NCI-H2029 (cell line): ENCODE measurements around the gene TRABD.

Experiments
- DNase-seq: peaks from one replicate; lab custom pipeline; 2025; lab: John Stamatoyannopoulos, UW

TRABD gene

DNA sequence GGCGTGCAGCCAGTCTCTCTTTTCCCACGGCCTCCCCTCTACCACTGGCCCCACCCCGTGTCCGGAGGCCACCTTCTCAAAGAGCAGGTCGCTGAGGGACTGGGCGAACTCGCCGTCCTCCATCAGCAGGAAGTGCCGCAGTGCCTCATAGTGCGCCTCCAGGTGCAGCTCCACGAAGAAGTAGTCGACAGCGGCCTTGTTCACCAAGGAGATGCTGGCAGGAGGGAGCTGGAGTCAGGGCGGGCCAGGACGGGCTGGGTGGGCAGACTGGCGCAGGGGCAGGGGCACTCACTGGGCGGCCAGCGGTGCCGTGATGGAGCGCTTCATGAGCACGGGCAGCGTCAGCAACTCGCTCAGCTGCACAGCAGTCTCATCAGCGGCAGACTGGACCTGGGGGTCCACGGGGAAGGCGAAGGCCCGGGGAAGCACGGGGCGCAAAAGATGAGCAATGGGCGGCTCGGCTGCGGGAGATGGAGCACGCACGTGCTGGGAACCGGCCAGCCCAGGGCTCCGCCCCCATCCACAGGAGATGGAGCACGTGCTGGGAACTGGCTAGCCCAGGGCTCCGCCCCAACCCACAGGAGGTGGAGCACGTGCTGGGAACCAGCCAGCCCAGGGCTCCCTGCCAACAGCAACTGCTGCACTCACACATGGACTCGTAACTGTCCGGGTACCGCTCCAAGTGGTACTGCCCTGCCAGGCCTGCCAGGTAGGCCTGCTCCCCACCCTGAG is 33.4 kb downstream of the TRABD start:
- peak; percentile 64 for DNase-seq

DNA sequence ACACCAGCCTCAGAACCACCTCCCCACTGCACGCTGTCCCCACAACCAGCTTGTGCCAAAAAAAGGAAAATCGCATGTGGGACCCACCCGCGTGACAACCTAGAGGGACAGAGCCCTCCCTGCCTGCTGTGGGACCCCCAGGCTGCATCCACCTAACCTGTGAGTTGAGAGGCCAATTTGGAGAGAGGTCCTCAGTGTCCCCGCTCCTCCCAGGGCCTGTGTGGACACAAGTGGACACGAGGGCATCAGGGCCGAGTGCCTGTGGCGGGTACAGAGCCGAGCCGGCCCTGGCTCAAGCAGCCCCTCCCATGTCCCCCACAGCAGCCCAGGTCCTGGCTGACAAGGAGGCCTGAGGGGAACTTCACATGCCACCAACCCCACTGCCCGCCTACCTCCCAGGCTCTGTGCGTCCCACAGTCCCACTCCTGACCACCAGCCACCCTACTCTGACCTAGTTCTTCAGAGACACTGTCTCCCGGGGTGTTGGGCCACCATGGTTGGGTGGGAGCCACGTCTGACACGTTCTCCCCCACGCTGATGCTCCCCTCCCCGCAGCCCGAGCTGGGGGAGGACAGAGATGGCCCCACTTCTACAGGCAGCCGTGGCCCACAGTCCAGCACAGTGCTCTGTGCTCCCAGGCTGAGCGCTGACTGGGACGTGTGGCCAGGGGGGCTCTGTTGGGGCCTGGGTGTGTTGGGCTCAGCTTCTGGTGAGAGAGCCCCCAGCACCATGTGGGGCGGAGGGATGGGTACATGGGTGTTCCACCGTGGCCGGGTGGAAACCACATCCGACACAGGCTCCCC is 34.3 kb downstream of the TRABD start:
- DNase-seq, result no peak

DNA sequence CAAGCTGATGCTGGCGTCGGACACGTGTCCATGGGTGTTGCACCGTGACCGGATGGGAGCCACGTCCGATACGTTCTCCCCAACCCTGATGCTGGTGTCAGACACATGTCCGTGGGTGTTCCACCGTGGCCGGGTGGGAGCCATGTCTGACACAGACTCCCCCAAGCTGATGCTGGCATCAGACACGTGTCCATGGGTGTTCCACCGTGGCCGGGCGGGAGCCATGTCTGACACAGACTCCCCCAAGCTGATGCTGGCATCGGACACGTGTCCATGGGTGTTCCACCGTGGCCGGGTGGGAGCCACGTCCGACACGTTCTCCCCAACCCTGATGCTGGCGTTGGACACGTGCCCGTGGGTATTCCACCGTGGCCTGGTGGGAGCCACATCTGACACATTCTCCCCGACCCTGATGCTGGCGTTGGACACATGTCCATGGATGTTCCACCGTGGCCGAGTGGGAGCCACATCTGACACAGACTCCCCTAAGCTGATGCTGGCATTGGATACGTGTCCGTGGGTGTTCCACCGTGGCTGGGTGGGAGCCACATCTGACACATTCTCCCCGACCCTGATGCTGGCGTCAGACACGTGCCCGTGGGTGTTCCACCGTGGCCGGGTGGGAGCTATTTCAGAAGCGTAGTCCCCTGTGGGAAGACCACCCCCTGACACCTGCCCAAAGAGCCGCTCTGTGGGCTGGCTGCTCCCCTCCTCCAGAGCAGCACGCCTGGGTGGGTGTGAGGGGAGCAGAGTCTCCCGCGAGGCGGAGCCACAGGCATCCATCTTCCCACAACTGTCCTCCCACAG is 35.1 kb downstream of the TRABD start:
- no peak for DNase-seq

DNA sequence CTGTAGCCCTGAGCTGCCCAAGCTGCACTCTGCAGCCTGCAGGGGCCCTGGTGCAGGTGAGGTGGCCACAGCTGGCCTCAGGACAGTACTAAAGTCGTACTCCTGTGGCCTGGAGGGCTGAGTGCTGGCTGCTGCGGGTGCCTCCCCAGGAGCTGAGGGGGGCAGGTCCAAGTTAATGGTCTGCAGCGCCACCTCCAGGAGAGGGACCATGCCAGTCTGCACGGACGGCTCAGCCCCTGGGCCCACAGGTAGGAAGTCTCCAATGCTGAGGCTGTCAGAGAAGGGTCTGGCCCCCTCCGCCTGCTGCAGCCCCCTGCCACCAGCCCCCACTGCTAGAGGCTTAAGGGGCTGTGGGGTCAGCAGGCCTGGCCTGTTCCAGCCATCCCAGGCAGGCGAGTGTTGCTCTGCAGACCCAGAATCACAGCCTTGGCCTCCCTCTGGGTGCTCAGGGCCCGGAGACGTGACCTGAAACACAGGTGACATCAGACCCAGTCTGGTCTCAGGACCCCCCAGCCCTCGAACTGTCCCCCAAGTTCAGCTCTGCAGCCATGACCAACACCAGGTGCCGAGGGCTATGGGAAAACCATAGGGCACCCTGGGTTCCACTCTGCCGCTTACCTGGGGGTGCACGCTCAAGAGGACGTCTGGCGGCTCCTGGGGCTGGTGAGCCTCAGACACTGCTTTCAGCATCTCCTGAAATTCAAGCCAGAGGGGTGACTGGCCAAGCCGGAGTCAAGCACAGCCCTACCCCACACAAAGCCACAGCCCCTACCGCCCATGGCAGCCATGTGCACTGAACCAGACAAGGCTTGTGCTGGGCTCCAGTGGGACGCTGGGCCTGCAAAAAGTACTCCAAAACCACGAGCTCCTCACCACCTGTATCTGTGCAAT is 35.9 kb downstream of the TRABD start:
- DNase-seq, result no peak

DNA sequence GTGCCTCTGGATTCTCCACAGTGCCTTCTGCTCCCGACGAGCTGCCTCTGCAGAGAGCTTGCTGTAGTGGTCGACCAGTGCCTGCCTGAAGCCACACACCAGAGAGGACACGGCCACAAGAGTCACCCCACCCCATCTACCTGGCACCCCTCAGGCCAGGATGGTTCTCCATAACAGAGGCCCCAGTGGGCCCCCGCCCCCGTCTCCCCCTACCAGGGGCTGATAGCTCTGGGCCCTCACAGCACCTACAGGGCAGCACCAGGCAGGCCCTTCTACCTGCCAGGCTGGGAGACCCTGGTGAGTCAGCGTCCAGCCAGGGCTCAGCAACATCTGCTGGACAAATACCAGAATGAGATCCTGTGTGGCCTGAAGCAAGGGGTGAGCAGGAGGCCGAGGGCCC is 36.8 kb downstream of the TRABD start:
- no peak for DNase-seq

DNA sequence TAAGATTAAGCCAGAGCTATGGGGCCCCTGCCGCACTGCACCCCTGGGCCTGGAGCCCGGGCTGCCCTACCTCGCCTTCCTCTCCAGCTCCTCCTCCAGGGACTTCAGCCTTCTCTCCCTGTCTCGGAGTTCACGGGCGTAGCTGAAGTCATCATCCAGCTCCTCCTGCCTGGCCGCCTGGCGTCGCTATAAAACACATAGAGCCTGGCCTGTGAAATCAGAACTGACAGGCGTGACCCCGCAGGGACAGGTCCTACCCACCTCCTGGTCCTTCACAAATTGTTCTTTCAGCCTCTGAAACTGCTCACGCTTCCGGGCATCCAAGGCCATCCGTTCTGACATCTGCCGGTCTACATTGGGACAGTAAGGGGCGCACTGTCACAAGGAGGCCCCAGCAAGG is 38.4 kb downstream of the TRABD start:
- no peak for DNase-seq

DNA sequence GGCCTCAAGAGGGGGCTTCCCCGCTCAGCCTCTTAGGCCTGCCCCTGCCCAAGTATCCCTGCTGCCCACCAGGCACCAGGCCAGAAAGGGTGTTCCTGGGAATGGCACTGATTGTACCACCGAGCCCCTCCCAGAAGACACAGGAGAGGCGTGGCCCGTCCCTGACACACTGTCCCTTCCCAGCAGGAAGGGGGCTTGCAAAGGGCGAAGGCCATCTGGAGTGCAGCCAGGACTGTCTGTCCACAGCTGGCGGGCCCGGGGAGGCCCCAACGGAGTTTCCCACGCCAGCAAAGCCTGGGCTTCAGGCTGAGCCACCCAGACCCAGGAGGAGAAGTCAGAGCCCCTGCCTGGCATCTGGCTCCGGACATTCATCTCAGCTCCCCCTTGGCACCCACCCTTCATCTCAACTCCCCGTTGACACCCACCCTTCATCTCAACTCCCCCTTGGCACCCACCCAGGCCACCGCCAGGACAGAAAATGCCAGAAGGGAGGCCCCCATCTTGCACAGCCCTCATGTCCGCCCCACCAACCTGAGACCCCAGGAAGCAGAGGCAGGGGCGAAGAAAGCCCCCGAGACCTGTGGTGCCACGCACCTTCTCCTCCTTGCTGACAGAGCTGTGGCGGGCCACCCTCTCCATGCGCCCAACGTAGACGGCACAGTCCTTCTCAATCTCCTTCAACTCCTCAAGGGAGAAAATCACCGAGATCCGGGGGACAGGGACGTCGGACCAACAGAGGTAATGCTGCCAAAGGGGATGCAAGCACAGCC is 39.7 kb downstream of the TRABD start:
- no peak for DNase-seq

DNA sequence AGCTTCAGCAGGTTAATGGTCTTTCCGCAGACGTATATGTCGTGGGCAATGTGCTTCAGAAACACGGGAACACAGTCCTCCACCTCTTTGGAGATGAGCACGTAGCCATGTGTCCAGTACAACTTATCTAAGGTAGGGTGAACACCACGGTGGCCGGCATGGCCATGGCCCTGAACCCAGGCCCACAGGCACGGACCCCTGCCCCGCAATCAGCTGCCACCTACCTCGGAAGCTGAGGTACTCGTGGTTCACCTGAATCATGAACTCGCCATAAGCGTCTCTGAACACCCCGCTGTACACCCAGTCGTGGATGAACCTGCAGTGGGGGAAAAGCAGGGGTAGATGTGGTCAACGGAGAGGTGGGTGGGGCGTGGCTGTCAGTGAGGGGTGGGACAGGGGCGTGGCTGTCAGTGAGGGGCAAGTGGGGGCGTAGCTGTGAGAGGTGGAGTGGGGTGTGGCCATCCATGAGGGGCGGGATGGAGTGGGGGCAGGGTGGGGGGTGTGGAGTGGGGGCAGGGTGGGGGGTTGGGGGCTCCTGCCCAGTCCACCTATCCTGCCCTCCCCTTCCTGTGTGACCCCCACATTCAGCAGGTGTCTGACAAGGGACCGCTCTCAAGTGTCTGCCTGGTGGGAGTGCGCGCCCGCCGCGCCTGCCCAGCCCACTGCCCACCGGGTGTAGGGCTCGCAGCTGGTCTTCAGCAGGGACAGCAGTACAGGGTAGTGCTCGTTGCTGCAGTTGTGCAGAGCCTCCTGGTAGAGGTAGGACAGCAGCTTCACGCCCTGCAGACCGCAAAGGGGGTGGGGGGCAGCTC is 40.6 kb downstream of the TRABD start:
- DNase-seq, result no peak

DNA sequence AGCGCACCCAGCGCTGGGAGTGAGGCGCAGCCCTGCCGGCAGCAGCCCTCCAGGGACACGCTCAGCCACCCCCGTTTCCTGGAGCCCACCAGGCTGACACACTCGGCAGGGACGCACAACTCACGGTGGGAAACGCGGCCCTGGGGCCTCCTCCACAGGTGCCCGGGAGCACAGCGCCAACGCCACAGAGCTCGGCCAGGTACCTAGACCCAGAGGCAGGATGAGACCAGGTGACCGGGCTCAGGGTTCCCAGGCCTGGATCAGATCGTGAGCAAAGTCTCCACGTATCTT is 41.1 kb downstream of the TRABD start:
- DNase-seq, result no peak

DNA sequence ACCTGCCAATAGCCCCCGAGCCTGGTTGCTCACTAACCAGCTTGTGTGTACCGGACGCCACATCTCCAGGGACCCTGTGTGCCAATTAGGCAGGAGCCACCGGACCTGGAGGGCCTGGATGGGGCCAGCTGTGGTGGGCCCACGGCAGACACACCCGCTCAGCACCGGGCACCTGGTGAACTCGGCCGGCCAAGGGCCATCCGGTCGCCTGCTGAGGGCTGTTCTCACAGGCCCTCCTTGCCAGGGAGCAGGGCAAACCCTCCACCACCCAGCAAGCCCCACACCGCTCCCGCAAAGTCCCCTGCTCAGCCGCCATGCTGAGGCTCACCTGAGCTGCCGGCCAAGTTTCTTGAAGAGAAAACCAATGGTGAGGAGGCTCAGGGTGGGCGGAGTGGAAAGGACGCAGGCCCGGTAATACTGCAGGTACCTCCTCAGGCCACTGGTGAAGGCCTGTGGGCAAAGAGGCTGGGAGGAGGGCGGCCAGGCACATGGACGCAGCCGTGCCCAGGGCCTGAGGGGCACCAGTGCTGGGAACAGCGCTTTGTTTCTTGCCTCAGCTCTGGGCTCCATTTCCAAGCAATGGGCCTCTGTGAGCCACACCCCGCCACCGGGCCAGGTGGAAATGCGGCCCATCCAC is 42.0 kb downstream of the TRABD start:
- no peak for DNase-seq

DNA sequence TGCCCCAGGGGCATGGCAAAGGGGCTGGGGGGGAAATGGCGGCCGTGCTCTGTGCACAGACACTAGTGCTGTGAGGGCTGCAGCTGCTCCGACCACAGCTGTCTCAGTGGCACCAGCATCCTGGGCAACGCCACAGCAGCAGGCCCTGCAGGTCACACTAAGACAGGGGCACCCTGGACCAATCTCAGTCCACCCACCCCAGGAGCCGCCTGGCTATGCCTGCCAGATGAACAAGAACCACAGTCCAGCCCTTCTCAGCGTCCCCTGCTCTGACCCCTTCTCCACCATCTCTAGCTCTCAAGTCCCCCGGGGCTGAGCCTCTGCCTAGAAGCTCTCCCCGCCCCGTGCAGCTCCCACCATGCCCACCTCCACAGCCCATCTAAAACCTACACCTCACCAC is 42.7 kb downstream of the TRABD start:
- DNase-seq, result no peak

DNA sequence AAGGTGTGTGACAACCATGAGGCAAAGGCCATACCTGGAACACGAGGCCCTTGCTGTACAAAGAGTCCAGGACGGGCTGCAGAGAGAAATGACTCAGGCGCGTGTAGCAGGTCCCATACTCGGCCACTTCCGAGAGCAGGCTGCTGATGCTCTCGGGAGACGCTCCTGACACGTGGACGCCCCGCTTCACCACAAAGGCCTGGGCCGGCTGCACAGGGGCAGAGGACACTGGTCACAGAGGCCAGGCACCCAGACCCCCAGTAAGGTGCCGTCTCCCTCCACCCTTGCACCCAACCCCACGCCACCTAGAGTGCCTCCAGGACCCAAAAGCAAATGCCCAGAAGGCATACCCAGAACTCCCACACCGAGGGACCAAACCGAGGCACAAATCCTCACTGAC is 43.7 kb downstream of the TRABD start:
- DNase-seq, result no peak

DNA sequence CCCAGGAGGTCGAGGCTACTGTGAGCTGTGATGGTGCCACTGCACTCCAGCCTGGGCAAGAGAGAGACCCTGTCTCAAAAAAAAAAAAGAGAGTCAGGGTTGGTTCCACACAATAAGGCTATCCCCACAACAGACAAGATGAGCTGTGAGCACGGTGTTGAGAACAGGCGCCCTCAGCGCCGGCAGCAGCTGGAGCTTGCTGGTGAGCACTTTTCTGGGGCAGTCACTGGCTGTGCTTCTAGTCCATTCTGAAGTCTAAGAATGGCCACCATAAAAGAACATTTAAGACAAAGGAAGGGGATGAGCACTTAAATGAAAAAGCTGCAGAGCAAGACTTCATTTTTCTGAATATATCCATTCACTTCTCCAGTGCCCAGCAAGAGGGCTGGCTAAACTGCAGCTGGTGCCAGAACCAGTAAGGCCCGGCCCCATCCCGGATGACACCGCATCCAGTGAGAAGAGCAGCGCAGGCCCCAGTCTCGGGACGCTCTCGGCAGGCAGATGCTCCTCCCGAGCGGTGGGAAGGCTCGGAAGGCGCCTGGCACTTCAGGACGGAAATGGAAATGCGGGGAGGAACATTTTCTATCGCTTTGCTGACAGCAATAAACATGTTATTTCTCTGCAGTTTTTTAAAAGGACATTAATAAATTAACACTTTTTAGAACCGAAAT is 46.9 kb downstream of the TRABD start:
- DNase-seq, result no peak

DNA sequence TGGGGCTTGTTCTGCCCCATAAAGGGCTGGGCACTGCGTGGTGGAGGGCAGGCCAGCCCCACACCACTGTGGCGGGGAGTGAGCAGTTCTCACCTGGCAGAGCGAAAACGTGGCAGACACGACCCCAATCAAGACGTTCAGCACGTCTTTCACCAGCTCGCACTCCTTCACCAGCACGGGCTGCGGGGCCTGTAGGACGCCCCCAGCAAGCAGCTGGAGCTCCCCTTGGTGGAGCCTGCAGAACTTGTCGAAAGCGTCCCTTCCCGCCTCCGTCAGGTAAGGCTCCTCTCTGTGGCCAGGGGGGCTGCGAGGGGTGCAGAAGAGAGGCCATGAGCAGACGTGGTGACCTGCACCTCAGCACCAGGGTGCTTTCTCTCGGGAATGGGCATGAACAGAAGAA is 47.5 kb downstream of the TRABD start:
- no peak for DNase-seq

DNA sequence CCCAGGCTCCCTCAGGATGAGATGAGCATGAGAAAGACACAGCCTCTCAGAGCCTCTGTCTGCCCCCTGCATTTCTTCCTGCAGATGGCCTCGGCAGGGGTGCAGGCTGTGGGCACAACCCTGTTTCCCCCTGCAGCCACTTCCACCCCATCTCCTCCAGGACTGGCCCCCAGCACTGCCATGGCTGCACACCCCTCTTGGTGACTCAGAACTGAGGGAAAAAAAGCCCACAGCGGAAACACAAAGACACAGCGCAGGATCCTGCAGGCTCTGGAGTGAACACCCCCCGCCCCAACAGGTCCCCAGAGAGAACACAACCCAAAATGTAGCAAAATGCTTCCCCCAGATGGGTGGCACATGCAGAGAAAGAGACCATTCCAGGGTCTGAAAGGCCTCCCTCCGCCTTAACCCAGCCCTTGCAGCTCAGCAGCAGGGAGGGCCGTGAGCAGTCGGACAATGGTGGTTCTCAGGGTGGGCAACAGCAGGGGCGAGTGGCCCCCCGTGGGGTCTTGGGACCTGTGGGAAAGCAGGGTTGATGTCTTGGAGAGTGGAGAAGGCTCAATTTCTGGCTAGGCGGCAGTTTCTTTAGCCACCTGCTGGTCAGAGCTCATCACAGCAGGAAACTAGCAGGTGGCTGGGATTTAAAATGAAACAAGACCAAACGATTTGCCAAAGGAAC is 51.2 kb downstream of the TRABD start:
- no peak for DNase-seq

DNA sequence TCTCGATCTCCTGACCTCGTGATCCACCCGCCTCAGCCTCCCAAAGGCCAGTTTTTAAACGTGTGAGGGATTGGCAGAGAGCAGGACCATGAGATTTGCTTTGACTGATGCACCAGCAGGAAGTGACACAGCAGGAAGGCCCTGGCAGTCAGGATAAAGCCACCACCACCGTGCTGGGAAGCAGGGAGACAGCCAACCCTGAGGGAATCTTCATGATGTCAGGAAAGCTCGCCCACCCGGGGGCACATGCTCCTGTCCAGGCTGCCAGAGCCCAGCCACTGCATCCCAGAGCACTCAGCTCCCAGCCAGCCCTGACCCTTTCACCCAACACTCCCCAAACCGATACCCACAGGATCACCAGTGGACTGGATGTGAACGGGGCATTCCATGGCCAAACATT is 53.0 kb downstream of the TRABD start:
- DNase-seq, result no peak

DNA sequence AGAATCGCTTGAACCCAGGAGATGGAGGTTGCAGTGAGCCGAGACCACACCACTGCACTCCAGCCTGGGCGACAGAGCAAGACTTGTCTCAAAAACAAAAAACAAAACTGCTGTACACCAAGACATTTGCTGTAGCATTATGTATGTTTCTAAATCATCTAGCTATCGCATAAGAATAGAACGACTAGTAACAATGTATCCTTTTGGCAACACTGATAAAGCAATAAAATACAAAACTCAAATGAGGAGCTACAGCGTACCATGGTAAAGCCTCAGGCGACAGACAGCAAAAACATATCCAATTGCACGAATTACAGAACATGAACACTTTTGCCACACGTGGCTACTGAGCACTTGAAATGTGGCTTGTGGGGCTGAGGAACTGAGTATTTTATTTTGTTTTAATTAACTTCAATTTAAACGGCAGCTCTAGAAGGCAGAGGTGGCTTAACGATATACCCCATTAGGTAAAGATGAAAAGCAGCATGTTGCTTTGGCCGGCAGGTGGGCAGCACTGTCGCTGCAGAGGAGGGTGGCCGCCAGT is 56.8 kb downstream of the TRABD start:
- no peak for DNase-seq

DNA sequence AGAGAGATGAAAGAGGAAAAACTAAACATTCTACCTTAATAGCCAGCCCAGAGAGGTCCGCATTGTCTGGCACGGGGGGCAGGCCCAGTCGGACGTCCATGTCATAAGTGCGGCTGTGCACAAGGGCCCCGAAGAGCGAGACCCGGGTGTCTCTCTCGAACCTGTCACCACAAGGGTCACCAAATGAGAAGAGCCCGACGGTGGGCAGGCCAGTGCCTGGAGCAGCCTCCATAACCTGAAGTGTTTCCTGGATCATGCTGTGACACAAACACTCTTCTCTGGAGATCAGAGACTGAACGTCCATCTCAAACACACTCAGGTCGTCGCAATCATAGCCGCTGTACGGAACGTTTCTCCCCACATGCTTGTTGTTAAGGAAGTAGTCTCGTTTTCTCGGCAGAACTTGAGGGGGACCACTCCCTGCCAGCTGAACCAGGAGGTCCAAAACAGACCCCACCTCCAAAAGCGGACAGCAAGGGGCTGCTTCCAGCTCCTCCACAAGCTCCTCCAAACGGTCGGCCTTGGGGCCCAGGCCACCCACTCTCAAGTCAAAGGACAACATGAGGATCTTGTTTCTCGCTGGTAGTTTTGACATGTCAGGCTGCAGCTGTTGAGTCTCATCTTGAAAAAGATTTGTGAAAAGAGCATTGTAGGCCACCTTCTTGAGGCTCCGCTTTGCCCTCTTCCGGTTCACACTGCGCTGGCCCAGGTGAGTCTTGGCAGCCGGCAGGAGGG is 58.1 kb downstream of the TRABD start:
- no peak for DNase-seq
